ENCODE results near the gene GOSR1. TPM values are rescaled to one million over a fixed set of nuclear protein-coding genes. Genes with fewer than 3 reads are reported as not detected.
"Not testable (repeated sequence)": the region's sequence is repeated elsewhere in the genome, so short reads cannot be mapped to it uniquely, and the experiment has no call there.

The GOSR1 gene
- total RNA-seq, 1 experiment from 2014 or later, result 43.7 TPM

DNA sequence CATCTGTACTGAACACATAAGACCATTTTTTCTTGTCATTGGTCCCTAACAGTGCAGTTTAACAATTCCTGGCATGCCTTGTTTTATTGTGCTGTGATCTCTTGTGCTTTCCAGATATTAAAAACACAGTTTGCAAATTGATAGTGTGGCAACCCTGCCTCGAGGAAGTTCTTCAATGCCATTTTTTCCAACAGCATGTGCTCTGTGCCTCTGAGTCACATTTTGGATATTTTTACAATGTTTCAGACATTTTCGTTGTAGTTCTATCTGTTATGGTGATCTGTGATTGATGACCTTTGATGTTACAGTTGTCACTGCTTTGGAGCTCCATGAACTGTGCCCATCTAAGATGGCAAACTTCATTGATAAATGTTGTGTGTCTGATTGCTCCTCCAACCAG lies 66.2 kb downstream of the GOSR1 start:
- no TSS peak for BruUV-seq (replicated peaks)
- intact Hi-C loops (cut with micrococcal nuclease; ENCODE audit: unreplicated experiment), result no loop called here
- TF ChIP-seq, protein P1, sequence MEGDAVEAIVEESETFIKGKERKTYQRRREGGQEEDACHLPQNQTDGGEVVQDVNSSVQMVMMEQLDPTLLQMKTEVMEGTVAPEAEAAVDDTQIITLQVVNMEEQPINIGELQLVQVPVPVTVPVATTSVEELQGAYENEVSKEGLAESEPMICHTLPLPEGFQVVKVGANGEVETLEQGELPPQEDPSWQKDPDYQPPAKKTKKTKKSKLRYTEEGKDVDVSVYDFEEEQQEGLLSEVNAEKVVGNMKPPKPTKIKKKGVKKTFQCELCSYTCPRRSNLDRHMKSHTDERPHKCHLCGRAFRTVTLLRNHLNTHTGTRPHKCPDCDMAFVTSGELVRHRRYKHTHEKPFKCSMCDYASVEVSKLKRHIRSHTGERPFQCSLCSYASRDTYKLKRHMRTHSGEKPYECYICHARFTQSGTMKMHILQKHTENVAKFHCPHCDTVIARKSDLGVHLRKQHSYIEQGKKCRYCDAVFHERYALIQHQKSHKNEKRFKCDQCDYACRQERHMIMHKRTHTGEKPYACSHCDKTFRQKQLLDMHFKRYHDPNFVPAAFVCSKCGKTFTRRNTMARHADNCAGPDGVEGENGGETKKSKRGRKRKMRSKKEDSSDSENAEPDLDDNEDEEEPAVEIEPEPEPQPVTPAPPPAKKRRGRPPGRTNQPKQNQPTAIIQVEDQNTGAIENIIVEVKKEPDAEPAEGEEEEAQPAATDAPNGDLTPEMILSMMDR (conservative IDR thresholded peaks at IDR 0.05), result no peak
- no peak for TF ChIP-seq EZH2 (IDR thresholded peaks at IDR 0.05; ENCODE audit: low read depth)
- no peak overlapping the region for H3K27ac ChIP-seq
- no peaks in the 10 kb centered on the region for H3K9me3 ChIP-seq (ENCODE audit: insufficient read depth, low read depth)
- H3K36me3 ChIP-seq (ENCODE audit: low read depth), result no peaks in the 10 kb centered on the region
- no peaks in the 10 kb centered on the region for H3K4me1 ChIP-seq (replicated peaks; ENCODE audit: insufficient read depth)
- no peaks in the 10 kb centered on the region for H3K79me2 ChIP-seq (ENCODE audit: low read depth)
- H3K27me3 ChIP-seq (ENCODE audit: insufficient read depth, low read depth), result no peaks in the 10 kb centered on the region
- ChIA-PET POLR2A (ENCODE audit: unreplicated experiment) (no interaction called here), CTCF (no interaction called here)
- H3F3A ChIP-seq (ENCODE audit: insufficient read depth, low read depth), result no peaks in the 10 kb centered on the region
- no peaks in the 10 kb centered on the region for H4K20me1 ChIP-seq (ENCODE audit: insufficient read depth)
- H3K4me2 ChIP-seq, result no peak overlapping the region
- DNase-seq, result no peak
- H3K4me3 ChIP-seq, result no peak overlapping the region
- H3K9me2 ChIP-seq (ENCODE audit: insufficient read depth), result no peaks in the 10 kb centered on the region
- H2AFZ ChIP-seq, result no peak overlapping the region

DNA sequence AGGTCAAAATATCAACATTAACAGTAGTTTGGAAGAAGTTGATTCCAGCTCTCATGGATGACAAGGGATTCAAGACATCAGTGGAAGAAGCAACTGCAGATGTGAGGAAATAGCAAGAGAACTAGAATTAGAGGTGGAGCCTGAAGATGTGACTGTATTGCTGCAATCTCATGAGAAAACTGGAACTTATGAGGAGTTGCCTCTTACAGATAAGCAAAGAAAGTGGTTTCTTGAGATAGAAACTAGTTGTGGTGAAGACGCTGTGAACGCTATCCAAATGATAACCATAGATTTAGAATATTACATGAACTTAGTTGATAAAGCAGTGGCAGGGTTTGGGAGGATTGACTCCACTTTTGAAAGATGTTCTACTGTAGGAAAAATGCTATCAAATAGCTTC lies 67.8 kb downstream of the GOSR1 start:
- H3K9me2 ChIP-seq (ENCODE audit: insufficient read depth), result no peaks in the 10 kb centered on the region
- no peak overlapping the region for H3K4me2 ChIP-seq
- H3K4me3 ChIP-seq, result no peak overlapping the region
- no peaks in the 10 kb centered on the region for H3K27me3 ChIP-seq (ENCODE audit: insufficient read depth, low read depth)
- H3K79me2 ChIP-seq (ENCODE audit: low read depth), result no peaks in the 10 kb centered on the region
- H3K9me3 ChIP-seq (ENCODE audit: insufficient read depth, low read depth), result no peaks in the 10 kb centered on the region
- TF ChIP-seq, protein P1 (conservative IDR thresholded peaks at IDR 0.05), result no peak
- no peak for TF ChIP-seq EZH2 (IDR thresholded peaks at IDR 0.05; ENCODE audit: low read depth)
- intact Hi-C loops (cut with micrococcal nuclease; ENCODE audit: unreplicated experiment), result no loop called here
- peaks cover 2% of the 10 kb centered on the region for H3K4me1 ChIP-seq (replicated peaks; ENCODE audit: insufficient read depth)
- no peak for DNase-seq
- H3K27ac ChIP-seq, result no peak overlapping the region
- BruUV-seq (replicated peaks), result no TSS peak
- H4K20me1 ChIP-seq (ENCODE audit: insufficient read depth), result no peaks in the 10 kb centered on the region
- H3F3A ChIP-seq (ENCODE audit: insufficient read depth, low read depth), result no peaks in the 10 kb centered on the region
- H3K36me3 ChIP-seq (ENCODE audit: low read depth), result no peaks in the 10 kb centered on the region
- ChIA-PET POLR2A (ENCODE audit: unreplicated experiment) (no interaction called here), CTCF (no interaction called here)
- no peak overlapping the region for H2AFZ ChIP-seq

GRCh38 chr17:30547778-30548573 lies 70.8 kb downstream of the GOSR1 start:
- Histone ChIP-seq H3K36me3 (ENCODE audit: low read depth) (no peaks in the 10 kb centered on the region), H3K79me2 (ENCODE audit: low read depth) (no peaks in the 10 kb centered on the region), H3K4me1 (replicated peaks; ENCODE audit: insufficient read depth) (peaks cover 17% of the 10 kb centered on the region), H3K4me2 (no peak overlapping the region), H3K4me3 (no peak overlapping the region), H3F3A (ENCODE audit: insufficient read depth, low read depth) (no peaks in the 10 kb centered on the region), H3K9me2 (ENCODE audit: insufficient read depth) (no peaks in the 10 kb centered on the region), H3K27ac (no peak overlapping the region), H3K27me3 (ENCODE audit: insufficient read depth, low read depth) (no peaks in the 10 kb centered on the region), H2AFZ (no peak overlapping the region), H3K9me3 (ENCODE audit: insufficient read depth, low read depth) (no peaks in the 10 kb centered on the region), H4K20me1 (ENCODE audit: insufficient read depth) (no peaks in the 10 kb centered on the region)
- CTCF ChIA-PET, result no interaction called here
- no peak for TF ChIP-seq EZH2 (IDR thresholded peaks at IDR 0.05; ENCODE audit: low read depth)
- TF ChIP-seq, protein P1 (conservative IDR thresholded peaks at IDR 0.05), result no peak
- POLR2A ChIA-PET (ENCODE audit: unreplicated experiment), result no interaction called here
- intact Hi-C loops (cut with micrococcal nuclease; ENCODE audit: unreplicated experiment), result no loop called here
- no TSS peak for BruUV-seq (replicated peaks)
- DNase-seq, result no peak

DNA sequence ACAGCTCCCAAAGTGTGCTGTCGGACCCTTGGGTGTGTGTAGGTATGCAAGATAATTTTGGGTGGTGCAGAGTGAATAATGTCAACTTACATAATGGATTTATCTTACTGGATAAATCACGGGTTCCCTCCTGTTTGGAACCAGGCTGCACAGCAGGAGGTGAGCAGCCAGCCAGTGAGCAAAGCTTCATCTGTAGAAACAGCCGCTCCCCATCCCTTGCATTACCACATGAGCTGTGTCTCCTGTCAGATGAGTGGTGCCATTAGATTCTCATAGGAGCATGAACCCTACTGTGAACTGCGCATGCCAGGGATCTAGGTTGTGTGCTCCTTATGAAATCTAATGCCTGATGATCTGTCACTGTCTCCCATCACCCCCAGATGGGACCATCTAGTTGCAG lies 72.0 kb downstream of the GOSR1 start:
- H3K4me3 ChIP-seq; H3K27ac ChIP-seq; H3K36me3 ChIP-seq (ENCODE audit: low read depth); H3K27me3 ChIP-seq (ENCODE audit: insufficient read depth, low read depth); H3K9me3 ChIP-seq (ENCODE audit: insufficient read depth, low read depth); H2AFZ ChIP-seq; H4K20me1 ChIP-seq (ENCODE audit: insufficient read depth); intact Hi-C loops (cut with micrococcal nuclease; ENCODE audit: unreplicated experiment); H3K9me2 ChIP-seq (ENCODE audit: insufficient read depth); H3F3A ChIP-seq (ENCODE audit: insufficient read depth, low read depth); BruUV-seq (replicated peaks); H3K4me2 ChIP-seq; DNase-seq; H3K79me2 ChIP-seq (ENCODE audit: low read depth); CTCF ChIA-PET; POLR2A ChIA-PET (ENCODE audit: unreplicated experiment): not testable (repeated sequence)
- H3K4me1 ChIP-seq (replicated peaks; ENCODE audit: insufficient read depth), result peaks cover 17% of the 10 kb centered on the region
